GM23338 (cell line): ENCODE data around the gene ARID1B. TPM values are rescaled to one million over a fixed set of nuclear protein-coding genes. Genes with fewer than 3 reads are reported as not detected.

Experiments used
- ATAC-seq: fragments of 200-7000 bp; cut with Tn5 transposase; 3 replicates; pipeline ENCODE4 v1.9.1; 2020
- DNase-seq: peaks from one replicate; pipeline ENCODE4 v3.0.0-alpha.2; 2015; ENCODE audit warnings: low spot score
- H2AFZ ChIP-seq: fragments of 200-600 bp; sonication (generic); 2 replicates; pipeline ENCODE4 v1.8.0; 2016; ENCODE audit warnings: antibody characterized with exemption, mild to moderate bottlenecking, moderate library complexity
- H3F3A ChIP-seq: fragments of 200-600 bp; sonication (generic); replicated peaks from 2 replicates; pipeline ENCODE4 v1.8.0; 2017; ENCODE audit warnings: antibody characterized with exemption, mixed run types, low read depth
- H3K27ac ChIP-seq: fragments of 200-600 bp; sonication (generic); 2 replicates; pipeline ENCODE4 v1.6.1; 2016; ENCODE audit warnings: low read depth
- H3K27me3 ChIP-seq: fragments of 200-600 bp; sonication (generic); 2 replicates; pipeline ENCODE4 v1.8.0; 2016; ENCODE audit warnings: mild to moderate bottlenecking, mixed run types, moderate library complexity; ENCODE audit not compliant: insufficient read depth
- H3K36me3 ChIP-seq: fragments of 200-600 bp; sonication (generic); 2 replicates; pipeline ENCODE4 v1.8.0; 2016; ENCODE audit warnings: mild to moderate bottlenecking; ENCODE audit not compliant: insufficient read depth
- H3K4me1 ChIP-seq: fragments of 200-600 bp; sonication (generic); 2 replicates; pipeline ENCODE4 v1.8.0; 2016; ENCODE audit warnings: mild to moderate bottlenecking, moderate library complexity; ENCODE audit not compliant: insufficient read depth
- H3K4me2 ChIP-seq: fragments of 200-600 bp; sonication (generic); 2 replicates; pipeline ENCODE4 v1.7.1; 2017; ENCODE audit warnings: mixed run types
- H3K4me3 ChIP-seq: fragments of 200-600 bp; sonication (generic); 2 replicates; pipeline ENCODE4 v1.6.1; 2016; ENCODE audit warnings: mixed run types
- H3K79me2 ChIP-seq: fragments of 200-600 bp; sonication (generic); replicated peaks from 2 replicates; pipeline ENCODE4 v1.8.0; 2017; ENCODE audit warnings: mild to moderate bottlenecking; ENCODE audit not compliant: insufficient read depth
- H3K9me2 ChIP-seq: fragments of 200-600 bp; sonication (generic); 2 replicates; pipeline ENCODE4 v1.8.0; 2017; ENCODE audit not compliant: insufficient read depth
- H4K20me1 ChIP-seq: fragments of 200-600 bp; sonication (generic); replicated peaks from 2 replicates; pipeline ENCODE4 v1.8.0; 2017; ENCODE audit warnings: mild to moderate bottlenecking; ENCODE audit not compliant: insufficient read depth
- H3K27ac Mint-ChIP-seq: 2 replicates; pipeline ENCODE4 v1.8.0; 2020; ENCODE audit warnings: inconsistent platforms, mild to moderate bottlenecking, moderate library complexity, mixed read lengths
- H3K27me3 Mint-ChIP-seq: 3 replicates; pipeline ENCODE4 v1.8.0; 2022; ENCODE audit warnings: low read depth, mild to moderate bottlenecking, moderate library complexity, mixed read lengths, inconsistent platforms; ENCODE audit not compliant: insufficient read depth, poor library complexity
- H3K36me3 Mint-ChIP-seq: 3 replicates; pipeline ENCODE4 v1.8.0; 2021; ENCODE audit warnings: low read depth, mild to moderate bottlenecking, inconsistent platforms, moderate library complexity, mixed read lengths
- H3K4me1 Mint-ChIP-seq: 3 replicates; pipeline ENCODE4 v1.8.0; 2020; ENCODE audit warnings: mild to moderate bottlenecking, inconsistent platforms, mixed read lengths
- H3K4me3 Mint-ChIP-seq: 3 replicates; pipeline ENCODE4 v1.8.0; 2021; ENCODE audit warnings: moderate library complexity, mild to moderate bottlenecking, inconsistent platforms, mixed read lengths
- H3K9me3 Mint-ChIP-seq: 3 replicates; pipeline ENCODE4 v1.8.0; 2020; ENCODE audit warnings: moderate library complexity, mild to moderate bottlenecking, inconsistent platforms, mixed read lengths
- CREB1 ChIP-seq: fragments of 250-450 bp; sonication (Bioruptor Pico); IDR thresholded peaks from 2 replicates; pipeline ENCODE4 v1.5.0; 2020; ENCODE audit warnings: low read depth, mild to moderate bottlenecking, moderate library complexity
- ETS1 ChIP-seq: IDR thresholded peaks from 2 replicates; pipeline ENCODE4 v1.6.1; 2016; ENCODE audit warnings: antibody characterized with exemption
- EZH2 ChIP-seq: fragments of 200-600 bp; sonication (generic); IDR thresholded peaks from one replicate; pipeline ENCODE4 v1.8.0; 2017; ENCODE audit warnings: antibody characterized with exemption, mild to moderate bottlenecking, low read depth; ENCODE audit not compliant: unreplicated experiment
- EZH2phosphoT487 ChIP-seq: fragments of 200-600 bp; sonication (generic); IDR thresholded peaks from one replicate; pipeline ENCODE4 v1.8.1; 2018; ENCODE audit warnings: antibody characterized with exemption; ENCODE audit not compliant: unreplicated experiment
- JUNB ChIP-seq: IDR thresholded peaks from one replicate; pipeline ENCODE4 v1.6.1; 2016; ENCODE audit warnings: antibody characterized with exemption; ENCODE audit not compliant: unreplicated experiment
- NANOG ChIP-seq: IDR thresholded peaks from 2 replicates; pipeline ENCODE4 v1.6.1; 2016; ENCODE audit warnings: antibody characterized with exemption, borderline replicate concordance
- POLR2AphosphoS5 ChIP-seq: IDR thresholded peaks from 2 replicates; pipeline ENCODE4 v1.6.1; 2016; ENCODE audit warnings: antibody characterized with exemption, low read depth
- STAT1 ChIP-seq: IDR thresholded peaks from one replicate; pipeline ENCODE4 v1.6.1; 2016; ENCODE audit warnings: antibody characterized with exemption; ENCODE audit not compliant: unreplicated experiment
- ZNF114 ChIP-seq: fragments of 250-450 bp; sonication (Bioruptor Pico); IDR thresholded peaks from 2 replicates; pipeline ENCODE4 v1.5.0; 2020; ENCODE audit warnings: mild to moderate bottlenecking, moderate library complexity
- ZNF331 ChIP-seq: fragments of 250-450 bp; sonication (Bioruptor Pico); IDR thresholded peaks from 2 replicates; pipeline ENCODE4 v1.5.0; 2020; ENCODE audit warnings: low read depth, mild to moderate bottlenecking, moderate library complexity
- ZNF462 ChIP-seq: fragments of 250-450 bp; sonication (Bioruptor Pico); IDR thresholded peaks from 2 replicates; pipeline ENCODE4 v1.5.0; 2020; ENCODE audit warnings: mild to moderate bottlenecking, moderate library complexity
- polyA plus RNA-seq: library from polyadenylated mRNA; unstranded; fragments of >200 nt; fragmentation: Nextera tagmentation; extraction: Ambion mirVana; gene quantifications from 2 replicates; pipeline ENCODE4 v1.2.1, GENCODE V29; 2016
- total RNA-seq: library from RNA; depleted of rRNA; stranded (reverse); fragments of >200 nt; shearing (Covaris generic); gene quantifications from 2 replicates; pipeline ENCODE4 v1.2.3, GENCODE V29; 2014
- TF ChIP-seq, protein P1 (sequence below), 2 experiments: fragments of 200-600 bp in 1 of 2; sonication (generic) in 1 of 2; conservative IDR thresholded peaks; 2 replicates each; pipeline versions ENCODE4 v1.5.1 to v1.6.1; 2016 to 2017; ENCODE audit warnings: antibody characterized with exemption in 2 of 2, low read depth in 2 of 2, mild to moderate bottlenecking in 2 of 2, moderate library complexity in 1 of 2
- TF ChIP-seq, protein P2 (sequence below): IDR thresholded peaks from one replicate; pipeline ENCODE4 v1.6.1; 2018; ENCODE audit warnings: antibody characterized with exemption; ENCODE audit not compliant: unreplicated experiment

ARID1B gene
- total and polyA plus RNA-seq, 2 experiments from 2014 or later: 59.3 to 72.2 TPM

- TF ChIP-seq ETS1 (no peak), ZNF331 (CRISPR knock-in tag) (no peak), NANOG (no peak), STAT1 (no peak), JUNB (no peak), ZNF462 (CRISPR knock-in tag) (no peak), EZH2 (no peak), CREB1 (no peak), ZNF114 (CRISPR knock-in tag) (no peak), POLR2AphosphoS5 (no peak), EZH2phosphoT487 (no peak)
- TF ChIP-seq, protein P1, sequence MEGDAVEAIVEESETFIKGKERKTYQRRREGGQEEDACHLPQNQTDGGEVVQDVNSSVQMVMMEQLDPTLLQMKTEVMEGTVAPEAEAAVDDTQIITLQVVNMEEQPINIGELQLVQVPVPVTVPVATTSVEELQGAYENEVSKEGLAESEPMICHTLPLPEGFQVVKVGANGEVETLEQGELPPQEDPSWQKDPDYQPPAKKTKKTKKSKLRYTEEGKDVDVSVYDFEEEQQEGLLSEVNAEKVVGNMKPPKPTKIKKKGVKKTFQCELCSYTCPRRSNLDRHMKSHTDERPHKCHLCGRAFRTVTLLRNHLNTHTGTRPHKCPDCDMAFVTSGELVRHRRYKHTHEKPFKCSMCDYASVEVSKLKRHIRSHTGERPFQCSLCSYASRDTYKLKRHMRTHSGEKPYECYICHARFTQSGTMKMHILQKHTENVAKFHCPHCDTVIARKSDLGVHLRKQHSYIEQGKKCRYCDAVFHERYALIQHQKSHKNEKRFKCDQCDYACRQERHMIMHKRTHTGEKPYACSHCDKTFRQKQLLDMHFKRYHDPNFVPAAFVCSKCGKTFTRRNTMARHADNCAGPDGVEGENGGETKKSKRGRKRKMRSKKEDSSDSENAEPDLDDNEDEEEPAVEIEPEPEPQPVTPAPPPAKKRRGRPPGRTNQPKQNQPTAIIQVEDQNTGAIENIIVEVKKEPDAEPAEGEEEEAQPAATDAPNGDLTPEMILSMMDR (conservative IDR thresholded peaks at IDR 0.05; ENCODE audit: low read depth in 2 of 2): no peak
- TF ChIP-seq, protein P2, sequence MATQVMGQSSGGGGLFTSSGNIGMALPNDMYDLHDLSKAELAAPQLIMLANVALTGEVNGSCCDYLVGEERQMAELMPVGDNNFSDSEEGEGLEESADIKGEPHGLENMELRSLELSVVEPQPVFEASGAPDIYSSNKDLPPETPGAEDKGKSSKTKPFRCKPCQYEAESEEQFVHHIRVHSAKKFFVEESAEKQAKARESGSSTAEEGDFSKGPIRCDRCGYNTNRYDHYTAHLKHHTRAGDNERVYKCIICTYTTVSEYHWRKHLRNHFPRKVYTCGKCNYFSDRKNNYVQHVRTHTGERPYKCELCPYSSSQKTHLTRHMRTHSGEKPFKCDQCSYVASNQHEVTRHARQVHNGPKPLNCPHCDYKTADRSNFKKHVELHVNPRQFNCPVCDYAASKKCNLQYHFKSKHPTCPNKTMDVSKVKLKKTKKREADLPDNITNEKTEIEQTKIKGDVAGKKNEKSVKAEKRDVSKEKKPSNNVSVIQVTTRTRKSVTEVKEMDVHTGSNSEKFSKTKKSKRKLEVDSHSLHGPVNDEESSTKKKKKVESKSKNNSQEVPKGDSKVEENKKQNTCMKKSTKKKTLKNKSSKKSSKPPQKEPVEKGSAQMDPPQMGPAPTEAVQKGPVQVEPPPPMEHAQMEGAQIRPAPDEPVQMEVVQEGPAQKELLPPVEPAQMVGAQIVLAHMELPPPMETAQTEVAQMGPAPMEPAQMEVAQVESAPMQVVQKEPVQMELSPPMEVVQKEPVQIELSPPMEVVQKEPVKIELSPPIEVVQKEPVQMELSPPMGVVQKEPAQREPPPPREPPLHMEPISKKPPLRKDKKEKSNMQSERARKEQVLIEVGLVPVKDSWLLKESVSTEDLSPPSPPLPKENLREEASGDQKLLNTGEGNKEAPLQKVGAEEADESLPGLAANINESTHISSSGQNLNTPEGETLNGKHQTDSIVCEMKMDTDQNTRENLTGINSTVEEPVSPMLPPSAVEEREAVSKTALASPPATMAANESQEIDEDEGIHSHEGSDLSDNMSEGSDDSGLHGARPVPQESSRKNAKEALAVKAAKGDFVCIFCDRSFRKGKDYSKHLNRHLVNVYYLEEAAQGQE: no peak
- Histone ChIP-seq H3K36me3 (no peaks in the 10 kb centered on the region; the same call in 1 of the 2 replicates), H4K20me1 (0 out of 2 replicates have a peak, but pooled peaks cover 2% of the 10 kb centered on the region), H3K9me2 (no peaks in the 10 kb centered on the region), H3K27ac (peak overlapping the region; percentile 36; the same call in 1 of the 2 replicates), H3K4me3 (no peak overlapping the region), H2AFZ (no peak overlapping the region), H3K79me2 (no peaks in the 10 kb centered on the region), H3F3A (0 out of 2 replicates have a peak, but pooled peaks cover 5% of the 10 kb centered on the region), H3K4me2 (no peak overlapping the region), H3K27me3 (no peaks in the 10 kb centered on the region), H3K4me1 (peaks cover 30% of the 10 kb centered on the region)
- H3K4me1 Mint-ChIP-seq: peaks cover 38% of the 10 kb centered on the region
- ATAC-seq (peak; percentile 29), DNase-seq (peak; percentile 45)
- peaks cover 22% of the 10 kb centered on the region for H3K27me3 Mint-ChIP-seq
- H3K9me3 Mint-ChIP-seq: no peaks in the 10 kb centered on the region
- H3K27ac Mint-ChIP-seq: peak overlapping the region; percentile 82; the same call in 1 of the 2 replicates
- H3K36me3 Mint-ChIP-seq: peaks cover 14% of the 10 kb centered on the region
- no peak overlapping the region for H3K4me3 Mint-ChIP-seq
These were observed 367.0 kb downstream of the ARID1B start for GRCh38 chr6:157143890-157144798.
